ENCODE results near the gene CCL22.
A peak's percentile ranks its signal among the peaks of the same experiment; 100 is the strongest.

Gene CCL22

GRCh38 chr16:57376313-57376818, 17.8 kb downstream of the CCL22 start:
- H4K20me1 ChIP-seq (ENCODE audit: insufficient read depth, low read length) = no peaks in the 10 kb centered on the region
- H3K36me3 ChIP-seq (replicated peaks; ENCODE audit: low read depth, low read length) = no peaks in the 10 kb centered on the region
- H3K27ac ChIP-seq (ENCODE audit: low read length) = peak overlapping the region; percentile 97
- no peak overlapping the region for H3K4me3 ChIP-seq (ENCODE audit: low read length)
- TF ChIP-seq CTCF (IDR thresholded peaks at IDR 0.05; ENCODE audit: low read depth, low read length) (no peak), EZH2phosphoT487 (IDR thresholded peaks at IDR 0.05; ENCODE audit: low read depth) (no peak)
- peaks cover 30% of the 10 kb centered on the region for H3K79me2 ChIP-seq (ENCODE audit: low read length)
- H3K9me3 ChIP-seq (ENCODE audit: insufficient read depth, low read length) = no peaks in the 10 kb centered on the region
- H3K4me1 ChIP-seq (ENCODE audit: low read length) = peaks cover 97% of the 10 kb centered on the region
- H2AFZ ChIP-seq (ENCODE audit: low read depth, low read length) = no peak overlapping the region
- peak overlapping the region; percentile 41; the same call in 1 of the 2 replicates for H3K9ac ChIP-seq (ENCODE audit: low read length)
- peak overlapping the region; percentile 96 for H3K4me2 ChIP-seq (ENCODE audit: low read length)
- no peaks in the 10 kb centered on the region for H3K27me3 ChIP-seq (ENCODE audit: low read depth, low read length)

- peak overlapping the region; percentile 97 for H3K27ac ChIP-seq (ENCODE audit: low read length)
- TF ChIP-seq EZH2phosphoT487 (IDR thresholded peaks at IDR 0.05; ENCODE audit: low read depth) (no peak), CTCF (IDR thresholded peaks at IDR 0.05; ENCODE audit: low read depth, low read length) (peak; percentile 37)
- no peaks in the 10 kb centered on the region for H3K36me3 ChIP-seq (replicated peaks; ENCODE audit: low read depth, low read length)
- no peaks in the 10 kb centered on the region for H4K20me1 ChIP-seq (ENCODE audit: insufficient read depth, low read length)
- no peak overlapping the region for H2AFZ ChIP-seq (ENCODE audit: low read depth, low read length)
- peaks cover 30% of the 10 kb centered on the region for H3K79me2 ChIP-seq (ENCODE audit: low read length)
- H3K9ac ChIP-seq (ENCODE audit: low read length) = peak overlapping the region; percentile 74; the same call in 1 of the 2 replicates
- H3K4me3 ChIP-seq (ENCODE audit: low read length) = peak overlapping the region; percentile 61
- H3K9me3 ChIP-seq (ENCODE audit: insufficient read depth, low read length) = no peaks in the 10 kb centered on the region
- no peaks in the 10 kb centered on the region for H3K27me3 ChIP-seq (ENCODE audit: low read depth, low read length)
- peak overlapping the region; percentile 96 for H3K4me2 ChIP-seq (ENCODE audit: low read length)
- peaks cover 98% of the 10 kb centered on the region for H3K4me1 ChIP-seq (ENCODE audit: low read length)
Measured at GRCh38 chr16:57377080-57377841, 18.7 kb downstream of the CCL22 start.

GRCh38 chr16:57379579-57379978, 21.0 kb downstream of the CCL22 start:
- Histone ChIP-seq H3K4me1 (ENCODE audit: low read length) (peaks cover 98% of the 10 kb centered on the region), H2AFZ (ENCODE audit: low read depth, low read length) (no peak overlapping the region), H3K27me3 (ENCODE audit: low read depth, low read length) (no peaks in the 10 kb centered on the region), H3K27ac (ENCODE audit: low read length) (peak overlapping the region; percentile 4; the same call in 1 of the 2 replicates), H4K20me1 (ENCODE audit: insufficient read depth, low read length) (no peaks in the 10 kb centered on the region), H3K36me3 (replicated peaks; ENCODE audit: low read depth, low read length) (no peaks in the 10 kb centered on the region), H3K79me2 (ENCODE audit: low read length) (peaks cover 12% of the 10 kb centered on the region; the same call in 1 of the 2 replicates), H3K9ac (ENCODE audit: low read length) (no peak overlapping the region), H3K4me2 (ENCODE audit: low read length) (no peak overlapping the region), H3K9me3 (ENCODE audit: insufficient read depth, low read length) (no peaks in the 10 kb centered on the region), H3K4me3 (ENCODE audit: low read length) (no peak overlapping the region)
- TF ChIP-seq EZH2phosphoT487 (IDR thresholded peaks at IDR 0.05; ENCODE audit: low read depth) = no peak
- TF ChIP-seq CTCF (IDR thresholded peaks at IDR 0.05; ENCODE audit: low read depth, low read length) = no peak

- H3K36me3 ChIP-seq (replicated peaks; ENCODE audit: low read depth, low read length) = no peaks in the 10 kb centered on the region
- peaks cover 5% of the 10 kb centered on the region; the same call in 1 of the 2 replicates for H3K79me2 ChIP-seq (ENCODE audit: low read length)
- H2AFZ ChIP-seq (ENCODE audit: low read depth, low read length) = peak overlapping the region; percentile 22
- no peaks in the 10 kb centered on the region for H3K9me3 ChIP-seq (ENCODE audit: insufficient read depth, low read length)
- H4K20me1 ChIP-seq (ENCODE audit: insufficient read depth, low read length) = no peaks in the 10 kb centered on the region
- peak overlapping the region; percentile 89 for H3K27ac ChIP-seq (ENCODE audit: low read length)
- H3K9ac ChIP-seq (ENCODE audit: low read length) = peak overlapping the region; percentile 60
- TF ChIP-seq CTCF (IDR thresholded peaks at IDR 0.05; ENCODE audit: low read depth, low read length) (no peak), EZH2phosphoT487 (IDR thresholded peaks at IDR 0.05; ENCODE audit: low read depth) (no peak)
- peaks cover 100% of the 10 kb centered on the region for H3K4me1 ChIP-seq (ENCODE audit: low read length)
- H3K27me3 ChIP-seq (ENCODE audit: low read depth, low read length) = no peaks in the 10 kb centered on the region
- no peak overlapping the region for H3K4me3 ChIP-seq (ENCODE audit: low read length)
- peak overlapping the region; percentile 48 for H3K4me2 ChIP-seq (ENCODE audit: low read length)
Measured at GRCh38 chr16:57380671-57381462, 22.3 kb downstream of the CCL22 start.
